Kidney epithelial cell (primary cell): Measurements from ENCODE around the gene PDLIM7. TPM values are rescaled to one million over a fixed set of nuclear protein-coding genes. Genes with fewer than 3 reads are reported as not detected.

Source experiments
- DNase-seq: peaks from one replicate; pipeline ENCODE4 v3.0.0-alpha.2; 2010; ENCODE audit warnings: low read depth
- H3K27me3 ChIP-seq: 2 replicates; pipeline ENCODE4 v1.6.0; 2011; ENCODE audit warnings: low read length; ENCODE audit not compliant: control insufficient read depth, insufficient read depth
- H3K36me3 ChIP-seq: 2 replicates; pipeline ENCODE4 v1.5.1; 2011; ENCODE audit warnings: low read length; ENCODE audit not compliant: control insufficient read depth, insufficient read depth
- H3K4me3 ChIP-seq: 2 replicates; pipeline ENCODE4 v1.5.1; 2011; ENCODE audit warnings: low read depth, mild to moderate bottlenecking, control low read depth, low read length
- total RNA-seq: library from RNA; depleted of rRNA; stranded (reverse); fragments of >200 nt; gene quantifications from 2 replicates; pipeline ENCODE4 v1.2.3, GENCODE V29; 2015
- TF ChIP-seq, protein P1 (sequence below): IDR thresholded peaks from 2 replicates; pipeline ENCODE4 v1.5.1; 2011; ENCODE audit warnings: mild to moderate bottlenecking, moderate library complexity, low read length, control low read depth, inconsistent platforms; ENCODE audit not compliant: insufficient read depth, poor library complexity, severe bottlenecking

Gene PDLIM7
- total RNA-seq, 1 donor from 2014 or later, result 467 TPM

DNA sequence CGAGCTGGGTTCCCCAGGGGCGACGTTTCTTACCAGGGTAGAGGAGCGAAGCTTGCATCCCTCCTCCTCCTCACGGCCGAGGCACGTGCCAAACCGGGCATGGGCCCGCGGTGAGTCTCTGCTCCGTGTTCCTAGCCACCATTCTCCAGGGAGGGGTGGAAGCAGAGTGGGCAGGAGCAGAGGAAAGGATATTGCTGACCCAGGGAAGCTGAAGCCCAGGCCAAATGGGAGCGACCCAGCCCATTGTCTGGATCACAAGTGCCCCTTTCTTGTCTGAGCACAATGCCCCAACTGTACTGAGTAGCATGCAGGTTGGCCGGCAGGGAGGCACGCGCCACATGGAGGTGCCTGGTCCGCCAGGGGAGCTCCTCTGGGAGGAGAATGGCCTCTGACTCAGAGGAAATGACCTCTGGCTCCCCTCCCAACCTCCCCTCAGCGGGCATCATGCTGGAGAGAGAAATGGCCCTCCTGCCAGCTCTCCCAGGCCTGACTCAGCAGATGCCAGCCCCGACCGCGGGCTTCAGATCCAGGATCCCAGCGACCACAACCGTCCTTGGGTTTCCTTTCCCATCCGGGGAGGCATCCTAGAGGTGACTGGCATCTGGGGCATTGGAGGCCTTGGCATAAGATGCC, 49.7 kb downstream of the PDLIM7 start:
- Histone ChIP-seq H3K27me3 (no peaks in the 10 kb centered on the region), H3K4me3 (peak overlapping the region; percentile 58), H3K36me3 (no peaks in the 10 kb centered on the region)
- peak; percentile 79 for DNase-seq
- TF ChIP-seq, protein P1, sequence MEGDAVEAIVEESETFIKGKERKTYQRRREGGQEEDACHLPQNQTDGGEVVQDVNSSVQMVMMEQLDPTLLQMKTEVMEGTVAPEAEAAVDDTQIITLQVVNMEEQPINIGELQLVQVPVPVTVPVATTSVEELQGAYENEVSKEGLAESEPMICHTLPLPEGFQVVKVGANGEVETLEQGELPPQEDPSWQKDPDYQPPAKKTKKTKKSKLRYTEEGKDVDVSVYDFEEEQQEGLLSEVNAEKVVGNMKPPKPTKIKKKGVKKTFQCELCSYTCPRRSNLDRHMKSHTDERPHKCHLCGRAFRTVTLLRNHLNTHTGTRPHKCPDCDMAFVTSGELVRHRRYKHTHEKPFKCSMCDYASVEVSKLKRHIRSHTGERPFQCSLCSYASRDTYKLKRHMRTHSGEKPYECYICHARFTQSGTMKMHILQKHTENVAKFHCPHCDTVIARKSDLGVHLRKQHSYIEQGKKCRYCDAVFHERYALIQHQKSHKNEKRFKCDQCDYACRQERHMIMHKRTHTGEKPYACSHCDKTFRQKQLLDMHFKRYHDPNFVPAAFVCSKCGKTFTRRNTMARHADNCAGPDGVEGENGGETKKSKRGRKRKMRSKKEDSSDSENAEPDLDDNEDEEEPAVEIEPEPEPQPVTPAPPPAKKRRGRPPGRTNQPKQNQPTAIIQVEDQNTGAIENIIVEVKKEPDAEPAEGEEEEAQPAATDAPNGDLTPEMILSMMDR, result no peak

GRCh38 chr5:177447066-177447610, 50.3 kb downstream of the PDLIM7 start:
- no peak for DNase-seq
- H3K36me3 ChIP-seq, result no peaks in the 10 kb centered on the region
- TF ChIP-seq, protein P1, result no peak
- no peaks in the 10 kb centered on the region for H3K27me3 ChIP-seq
- H3K4me3 ChIP-seq, result peak overlapping the region; percentile 58

- Histone ChIP-seq H3K27me3 (no peaks in the 10 kb centered on the region), H3K36me3 (no peaks in the 10 kb centered on the region), H3K4me3 (peak within 1 kb of the TSS; percentile 58)
- TF ChIP-seq, protein P1, result no peak
- no peak for DNase-seq
Observed at GRCh38 chr5:177446200-177447065, 51.0 kb downstream of the PDLIM7 start, which contains the start of gene PRR7. PRR7 (plus strand) TSS chr5:177446814; CDS start chr5:177455068, 8,254 bp downstream.

DNA sequence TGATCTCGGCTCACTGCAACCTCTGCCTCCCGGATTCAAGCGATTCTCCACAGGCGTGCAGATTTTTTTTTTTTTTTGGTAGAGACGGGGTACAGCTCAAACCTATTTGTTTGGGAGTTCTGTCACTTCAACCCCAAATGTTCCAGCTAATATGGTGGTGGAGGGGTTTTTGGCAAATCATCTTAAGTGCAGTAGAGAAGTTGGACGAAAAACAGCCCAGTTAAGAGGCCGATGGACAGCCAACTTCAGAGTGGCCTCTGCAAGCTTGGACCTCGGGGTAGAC, 51.5 kb downstream of the PDLIM7 start:
- Histone ChIP-seq H3K27me3 (no peaks in the 10 kb centered on the region), H3K4me3 (peak overlapping the region; percentile 58), H3K36me3 (no peaks in the 10 kb centered on the region)
- no peak for DNase-seq
- TF ChIP-seq, protein P1, result no peak

GRCh38 chr5:177445052-177445916, 52.1 kb downstream of the PDLIM7 start:
- DNase-seq, result no peak
- Histone ChIP-seq H3K4me3 (no peak overlapping the region), H3K27me3 (no peaks in the 10 kb centered on the region), H3K36me3 (no peaks in the 10 kb centered on the region)
- TF ChIP-seq, protein P1, result no peak
